ENCODE measurements around the gene SETDB2.

DNA sequence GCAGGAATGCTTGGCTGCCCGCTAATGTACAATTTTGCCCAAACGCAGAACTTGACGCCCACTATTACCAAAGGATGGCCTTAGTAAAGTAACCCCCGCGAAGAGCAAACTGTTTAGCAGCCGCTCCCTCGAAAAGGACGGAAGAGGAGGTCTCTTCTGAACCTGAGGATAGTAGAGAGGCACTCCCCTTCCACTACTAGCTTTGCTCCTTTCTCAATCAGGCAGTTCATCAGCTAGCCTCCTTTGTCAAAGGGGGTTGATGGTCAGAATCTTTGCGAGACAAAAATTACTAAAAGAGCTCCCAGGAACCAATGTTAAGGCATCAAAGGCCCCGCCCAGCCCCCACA is 744 bp upstream of the SETDB2 start:
- no peak for TF ChIP-seq POLR2A (IDR thresholded peaks at IDR 0.05; ENCODE audit: low read depth, low read length)
- no peak for TF ChIP-seq EZH2 (IDR thresholded peaks at IDR 0.05; ENCODE audit: borderline replicate concordance, low read depth, low read length, severe bottlenecking)
- no peak for TF ChIP-seq CTCF (IDR thresholded peaks at IDR 0.05; ENCODE audit: extremely low read depth in 1 of 2, insufficient read depth in 1 of 2, low read depth in 1 of 2, low read length in 2 of 2)
- TF ChIP-seq, protein P1, sequence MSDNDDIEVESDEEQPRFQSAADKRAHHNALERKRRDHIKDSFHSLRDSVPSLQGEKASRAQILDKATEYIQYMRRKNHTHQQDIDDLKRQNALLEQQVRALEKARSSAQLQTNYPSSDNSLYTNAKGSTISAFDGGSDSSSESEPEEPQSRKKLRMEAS (IDR thresholded peaks at IDR 0.05; ENCODE audit: insufficient read depth, insufficient read length), result no peak
- TF ChIP-seq POLR2AphosphoS5 (IDR thresholded peaks at IDR 0.05; ENCODE audit: insufficient read depth, low read depth, low read length), result no peak
- TF ChIP-seq GATA2 (IDR thresholded peaks at IDR 0.05; ENCODE audit: insufficient read depth, insufficient read length, low read depth, low read length), result no peak
- TF ChIP-seq MYC (IDR thresholded peaks at IDR 0.05; ENCODE audit: low read depth, low read length), result no peak
- no peak for TF ChIP-seq FOS (IDR thresholded peaks at IDR 0.05; ENCODE audit: borderline replicate concordance, insufficient read depth, low read length)
